Left ventricle myocardium inferior (tissue), 1 donor: ENCODE results near the gene PLA2G4F. TPM values are rescaled to one million over a fixed set of nuclear protein-coding genes. Genes with fewer than 3 reads are reported as not detected.

Experiments
- DNase-seq: peaks from one replicate; pipeline ENCODE4 v3.0.0-alpha.2; 2020
- H3K27ac ChIP-seq: fragments of 200-600 bp; replicated peaks from 2 replicates; pipeline ENCODE4 v1.8.0; 2021
- H3K27me3 ChIP-seq: fragments of 200-600 bp; 2 replicates; pipeline ENCODE4 v1.8.0; 2021; ENCODE audit warnings: low read depth
- H3K36me3 ChIP-seq: fragments of 200-600 bp; 2 replicates; pipeline ENCODE4 v1.8.0; 2021
- H3K4me1 ChIP-seq: fragments of 200-600 bp; 2 replicates; pipeline ENCODE4 v1.8.0; 2021
- H3K4me3 ChIP-seq: fragments of 200-600 bp; 2 replicates; pipeline ENCODE4 v1.8.0; 2021; ENCODE audit warnings: mild to moderate bottlenecking, moderate library complexity
- H3K9me3 ChIP-seq: fragments of 200-600 bp; replicated peaks from 2 replicates; pipeline ENCODE4 v1.8.0; 2021
- intact Hi-C: fragments of 100-400 bp; cut with micrococcal nuclease; formaldehyde crosslinking; loops from one replicate; pipeline ENCODE4 v1.11.0; 2022
- total RNA-seq: library from RNA; stranded (reverse); fragmentation: NEBNext Ultra II Directional; extraction: Animal tissue kit (Norgen Biotek cat#: 25700); gene quantifications from one replicate; pipeline ENCODE4 v1.2.1, GENCODE V29; 2021
- TF ChIP-seq, protein P1 (sequence below): fragments of 200-600 bp; IDR thresholded peaks from 2 replicates; pipeline ENCODE4 v1.8.0; 2021; ENCODE audit warnings: antibody characterized with exemption, mild to moderate bottlenecking, borderline replicate concordance
- donor health status: DM: no; HTN: yes; CAD: no; lungs with severe emphysema.

Gene PLA2G4F
- total RNA-seq, 1 donor from 2014 or later, result 2.1 TPM

DNA sequence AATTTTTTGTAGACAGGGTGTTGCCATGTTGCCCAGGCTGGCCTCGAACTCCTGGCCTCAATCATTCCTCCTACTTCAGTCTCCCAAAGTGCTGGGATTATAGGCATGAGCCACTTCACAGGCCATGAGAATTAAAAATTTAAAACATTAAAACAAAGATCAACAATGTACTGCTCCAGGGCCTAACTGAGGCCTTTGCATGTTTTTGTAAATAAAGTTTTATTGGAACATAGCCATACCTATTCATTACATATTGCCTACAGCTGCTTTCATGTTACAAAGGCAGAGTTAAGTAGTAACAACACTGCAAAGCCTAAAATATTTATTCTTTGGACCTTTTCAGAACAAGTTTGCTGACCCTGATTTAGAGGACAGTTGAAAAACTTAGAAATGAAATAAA is 42.1 kb upstream of the PLA2G4F start:
- H3K4me1 ChIP-seq, result peaks cover 4% of the 10 kb centered on the region
- TF ChIP-seq, protein P1, sequence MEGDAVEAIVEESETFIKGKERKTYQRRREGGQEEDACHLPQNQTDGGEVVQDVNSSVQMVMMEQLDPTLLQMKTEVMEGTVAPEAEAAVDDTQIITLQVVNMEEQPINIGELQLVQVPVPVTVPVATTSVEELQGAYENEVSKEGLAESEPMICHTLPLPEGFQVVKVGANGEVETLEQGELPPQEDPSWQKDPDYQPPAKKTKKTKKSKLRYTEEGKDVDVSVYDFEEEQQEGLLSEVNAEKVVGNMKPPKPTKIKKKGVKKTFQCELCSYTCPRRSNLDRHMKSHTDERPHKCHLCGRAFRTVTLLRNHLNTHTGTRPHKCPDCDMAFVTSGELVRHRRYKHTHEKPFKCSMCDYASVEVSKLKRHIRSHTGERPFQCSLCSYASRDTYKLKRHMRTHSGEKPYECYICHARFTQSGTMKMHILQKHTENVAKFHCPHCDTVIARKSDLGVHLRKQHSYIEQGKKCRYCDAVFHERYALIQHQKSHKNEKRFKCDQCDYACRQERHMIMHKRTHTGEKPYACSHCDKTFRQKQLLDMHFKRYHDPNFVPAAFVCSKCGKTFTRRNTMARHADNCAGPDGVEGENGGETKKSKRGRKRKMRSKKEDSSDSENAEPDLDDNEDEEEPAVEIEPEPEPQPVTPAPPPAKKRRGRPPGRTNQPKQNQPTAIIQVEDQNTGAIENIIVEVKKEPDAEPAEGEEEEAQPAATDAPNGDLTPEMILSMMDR, result no peak
- peaks cover 4% of the 10 kb centered on the region for H3K9me3 ChIP-seq
- no peak overlapping the region for H3K27ac ChIP-seq
- H3K4me3 ChIP-seq, result no peak overlapping the region
- H3K36me3 ChIP-seq, result peaks cover 29% of the 10 kb centered on the region
- H3K27me3 ChIP-seq, result no peaks in the 10 kb centered on the region
- no peak for DNase-seq
- intact Hi-C loops, result no loop called here

DNA sequence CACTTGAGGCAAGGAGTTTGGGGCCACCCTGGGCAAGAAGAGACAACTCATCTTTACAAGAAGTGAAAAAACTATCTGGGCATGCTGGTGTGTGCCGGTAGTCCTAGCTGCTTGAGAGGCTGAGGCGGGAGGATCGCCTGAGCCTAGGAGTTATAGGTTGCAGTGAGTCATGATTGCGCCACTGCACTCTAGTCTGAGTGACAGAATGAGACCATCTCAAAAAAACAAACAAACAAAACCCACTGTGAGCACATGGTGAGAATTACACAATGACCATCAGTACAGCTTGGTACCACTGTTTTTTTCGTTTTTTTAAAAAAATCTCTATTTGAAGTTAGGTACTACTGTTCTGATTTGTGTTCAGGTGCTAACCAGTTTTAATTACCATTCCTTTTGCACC is 38.1 kb upstream of the PLA2G4F start:
- Histone ChIP-seq H3K27me3 (no peaks in the 10 kb centered on the region), H3K9me3 (peaks cover 4% of the 10 kb centered on the region), H3K4me1 (no peaks in the 10 kb centered on the region), H3K4me3 (no peak overlapping the region), H3K36me3 (peaks cover 54% of the 10 kb centered on the region), H3K27ac (no peak overlapping the region)
- no peak for DNase-seq
- TF ChIP-seq, protein P1, result no peak
- intact Hi-C loops, result no loop called here

DNA sequence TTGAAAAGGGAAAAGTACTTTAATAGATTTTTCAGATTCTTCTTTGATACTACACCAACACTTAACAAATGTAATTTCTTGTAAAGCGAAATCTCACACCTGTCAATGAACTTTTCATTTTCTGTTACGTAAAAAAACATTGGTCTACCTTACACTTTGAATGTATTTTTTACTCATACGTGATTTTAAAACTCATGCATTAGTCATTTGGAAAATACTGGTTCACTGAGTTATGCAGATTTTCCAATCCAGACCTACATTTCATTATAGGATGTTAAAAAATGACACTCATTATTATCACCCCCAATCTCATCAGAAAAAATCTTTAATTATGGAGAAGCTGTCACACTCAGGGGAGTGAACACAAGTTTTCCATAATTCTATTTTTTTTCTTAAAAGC is 36.9 kb upstream of the PLA2G4F start:
- H3K9me3 ChIP-seq, result peaks cover 4% of the 10 kb centered on the region
- peaks cover 54% of the 10 kb centered on the region for H3K36me3 ChIP-seq
- DNase-seq, result no peak
- intact Hi-C loops, result no loop called here
- H3K4me3 ChIP-seq, result no peak overlapping the region
- TF ChIP-seq, protein P1, result no peak
- no peak overlapping the region for H3K27ac ChIP-seq
- H3K4me1 ChIP-seq, result no peaks in the 10 kb centered on the region
- no peaks in the 10 kb centered on the region for H3K27me3 ChIP-seq

DNA sequence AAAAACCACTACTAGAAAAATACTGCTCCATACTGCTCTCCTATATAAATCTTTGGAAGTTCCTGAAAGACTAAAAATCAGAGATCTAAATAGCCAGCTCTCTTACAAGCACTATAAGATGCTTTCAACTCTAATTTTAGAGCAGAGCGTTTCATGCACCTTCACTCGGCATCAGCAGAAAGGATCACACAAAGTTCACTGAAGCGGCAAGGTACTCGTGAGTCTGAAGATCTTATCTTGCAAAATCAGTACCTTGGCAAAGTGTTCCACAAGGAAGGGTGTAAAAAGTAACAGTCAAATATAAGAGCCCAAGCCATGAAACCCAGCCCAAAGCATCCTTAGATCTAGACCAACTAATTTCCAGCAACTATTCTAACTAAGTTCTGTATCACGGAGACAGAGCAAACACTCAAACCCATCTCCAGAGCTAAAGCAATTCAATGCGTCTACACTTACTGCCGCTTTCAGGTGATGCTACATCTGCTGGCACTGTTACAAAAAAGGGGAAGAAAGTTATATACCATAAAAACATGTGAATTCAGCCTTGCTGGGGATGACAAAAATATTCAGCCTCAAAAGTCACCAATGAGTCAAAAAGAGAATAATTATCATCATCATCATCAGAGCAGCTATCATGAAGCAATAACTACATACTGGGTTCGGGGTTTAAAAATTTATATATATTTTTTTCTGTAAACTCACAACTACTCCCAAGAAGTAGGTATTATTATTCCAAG is 35.3 kb upstream of the PLA2G4F start:
- Histone ChIP-seq H3K36me3 (peaks cover 61% of the 10 kb centered on the region), H3K4me3 (no peak overlapping the region), H3K27me3 (no peaks in the 10 kb centered on the region), H3K4me1 (no peaks in the 10 kb centered on the region), H3K9me3 (peaks cover 4% of the 10 kb centered on the region), H3K27ac (no peak overlapping the region)
- intact Hi-C loops, result no loop called here
- TF ChIP-seq, protein P1, result no peak
- DNase-seq, result no peak

DNA sequence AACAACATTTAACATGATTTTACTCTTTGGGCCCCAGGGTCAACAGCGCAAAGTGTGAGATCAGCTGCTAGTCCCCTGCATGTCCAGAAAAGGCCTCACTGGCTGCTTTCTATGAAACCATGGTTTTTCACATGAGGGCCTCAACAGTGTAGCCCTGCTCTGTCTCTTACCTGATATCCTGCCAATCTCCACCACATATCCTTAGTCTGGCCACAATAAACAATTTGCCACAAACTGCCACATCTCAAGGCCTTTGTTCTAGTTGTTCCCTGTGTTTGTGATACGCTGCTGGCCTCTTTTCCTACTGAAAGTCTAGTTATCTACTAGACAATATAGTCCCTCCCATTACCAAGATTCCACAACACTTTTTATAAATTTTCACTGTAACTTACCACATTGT is 33.9 kb upstream of the PLA2G4F start:
- peaks cover 72% of the 10 kb centered on the region for H3K36me3 ChIP-seq
- H3K9me3 ChIP-seq, result no peaks in the 10 kb centered on the region
- H3K4me1 ChIP-seq, result no peaks in the 10 kb centered on the region
- intact Hi-C loops, result no loop called here
- H3K27ac ChIP-seq, result no peak overlapping the region
- TF ChIP-seq, protein P1, result no peak
- H3K4me3 ChIP-seq, result no peak overlapping the region
- H3K27me3 ChIP-seq, result no peaks in the 10 kb centered on the region
- DNase-seq, result no peak
